Gastrocnemius medialis (tissue), 4 donors: ENCODE measurements around the gene CABLES2.

Experiments
- CTCF ChIP-seq, 5 experiments: fragments of 450-650 bp in 3 of 5; fragments of 200-600 bp in 2 of 5; sonication (generic) in 2 of 5; IDR thresholded peaks in 4 of 5; conservative IDR thresholded peaks in 1 of 5; 1 replicate in 4 of 5; 2 replicates in 1 of 5; pipeline ENCODE4 v1.5.1; 2016 to 2019; ENCODE audit warnings: antibody characterized with exemption in 5 of 5, mild to moderate bottlenecking in 3 of 5, moderate library complexity in 3 of 5
- POLR2A ChIP-seq, 2 donors: fragments of 450-650 bp; IDR thresholded peaks; one replicate each; pipeline ENCODE4 v1.6.1; 2017; ENCODE audit warnings: antibody characterized with exemption in 2 of 2, mild to moderate bottlenecking in 2 of 2, moderate library complexity in 2 of 2

DNA sequence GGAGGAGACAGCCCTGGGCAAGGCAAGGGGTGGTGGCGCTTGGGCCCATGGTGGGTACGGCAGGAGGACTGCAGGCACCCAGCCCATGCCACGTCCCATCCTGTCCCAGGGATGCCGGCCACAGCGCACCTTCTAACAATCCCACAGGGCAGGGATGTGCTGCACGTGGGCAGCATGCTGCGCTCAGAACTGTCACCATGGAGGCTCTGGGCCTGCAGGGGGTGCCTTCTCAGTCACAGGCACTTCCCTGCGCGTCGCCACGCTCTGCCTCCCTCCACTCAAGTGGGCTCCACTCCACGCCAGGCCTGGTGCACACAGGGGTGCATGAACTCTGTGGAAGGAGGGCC, 2.4 kb downstream of the CABLES2 start:
- no peak for TF ChIP-seq POLR2A (IDR thresholded peaks at IDR 0.05)
- no peak for TF ChIP-seq CTCF (IDR thresholded peaks at IDR 0.05 in 4 of 5, conservative IDR thresholded peaks at IDR 0.05 in 1 of 5)
